GM21737 (cell line): Measurements from ENCODE around the gene TP53INP2.
"Not testable (repeated sequence)": the region's sequence is repeated elsewhere in the genome, so short reads cannot be mapped to it uniquely, and the experiment has no call there.

ENCODE experiments used
- ATAC-seq: cut with Tn5 transposase; IDR thresholded peaks from one replicate; pipeline ENCODE4 v1.9.1; 2021; ENCODE audit warnings: mild to moderate bottlenecking, moderate library complexity; ENCODE audit not compliant: unreplicated experiment

Gene TP53INP2

DNA sequence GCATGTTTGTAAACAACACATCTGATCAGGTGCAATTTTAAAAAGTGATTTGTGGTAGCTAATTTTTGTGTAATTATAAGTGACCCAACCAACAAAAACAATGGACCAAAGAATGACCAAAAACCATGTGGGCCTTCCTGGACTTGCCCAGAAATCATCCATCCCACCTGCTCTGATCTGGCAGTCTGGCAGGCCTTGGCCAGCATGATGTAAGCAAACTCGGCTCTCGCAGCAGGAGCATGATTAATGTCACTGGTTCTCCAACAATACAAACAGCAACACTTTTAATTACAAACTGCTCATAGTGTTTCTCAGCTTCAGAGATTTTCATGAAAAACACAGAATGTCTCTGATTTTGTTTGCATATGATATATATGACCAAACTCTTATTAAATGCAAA, 16.1 kb downstream of the TP53INP2 start:
- ATAC-seq = no peak

GRCh38 chr20:34722560-34722959, 18.4 kb downstream of the TP53INP2 start:
- ATAC-seq = not testable (repeated sequence)

DNA sequence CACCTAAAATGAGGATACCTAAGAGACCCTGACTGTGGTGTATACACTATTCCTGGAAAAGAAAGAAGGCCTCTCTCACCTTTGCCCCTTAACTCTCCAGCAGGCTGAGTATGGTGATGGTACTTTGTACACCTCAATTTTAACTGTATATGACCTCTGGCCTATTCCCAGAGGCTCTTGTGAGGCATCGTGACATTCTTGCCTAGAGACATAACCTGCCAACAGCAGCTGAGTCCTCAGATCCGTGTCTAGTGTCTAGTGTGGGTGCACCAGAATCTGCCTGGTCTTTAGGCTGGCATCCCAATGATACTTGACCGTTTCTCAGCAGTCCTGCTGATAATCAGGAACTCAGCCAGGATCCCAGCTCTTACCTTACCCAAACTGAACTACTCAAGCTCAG, 20.0 kb downstream of the TP53INP2 start:
- no peak for ATAC-seq

DNA sequence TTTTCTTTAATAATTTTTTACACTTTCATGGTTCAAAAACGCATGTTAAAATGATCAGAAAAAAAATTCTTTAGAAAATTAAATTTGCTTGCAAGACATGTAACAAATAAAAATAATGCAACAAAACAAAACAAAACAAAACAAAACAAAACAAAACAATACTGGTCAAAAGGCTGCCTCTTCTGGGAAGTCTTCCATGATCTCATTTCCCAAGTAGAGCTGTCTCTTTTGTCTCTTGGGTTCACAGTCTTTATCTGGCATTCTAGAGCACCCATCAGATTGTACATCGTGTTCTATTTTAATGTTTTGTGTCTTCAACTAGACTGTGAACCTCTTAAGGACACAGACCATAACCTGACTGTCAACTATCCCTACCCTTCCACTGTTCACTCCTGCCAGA, 25.3 kb downstream of the TP53INP2 start:
- no peak for ATAC-seq

DNA sequence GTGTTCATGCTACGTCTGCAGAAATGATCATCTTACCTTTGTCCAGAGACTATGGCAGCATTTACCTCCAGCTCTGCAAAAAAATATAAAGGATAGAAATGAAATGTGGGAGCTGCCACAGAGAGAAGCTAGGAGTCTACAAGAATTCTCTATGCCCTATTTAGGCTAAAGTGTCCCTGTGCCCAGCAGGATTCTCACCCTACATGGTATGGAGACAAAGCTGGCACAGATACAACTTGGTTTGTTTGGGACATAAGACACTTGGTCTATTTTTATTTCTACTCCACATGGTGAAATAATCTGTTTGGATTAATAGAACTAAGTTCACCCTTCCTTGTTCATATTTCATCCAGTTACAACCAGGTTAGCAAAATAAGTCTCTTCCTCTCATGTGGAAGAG, 28.4 kb downstream of the TP53INP2 start:
- no peak for ATAC-seq

GRCh38 chr20:34736106-34736735, 32.1 kb downstream of the TP53INP2 start:
- no peak for ATAC-seq

- no peak for ATAC-seq
These were observed 38.9 kb downstream of the TP53INP2 start for GRCh38 chr20:34743039-34743438.

GRCh38 chr20:34744340-34744739, 40.2 kb downstream of the TP53INP2 start:
- no peak for ATAC-seq

- ATAC-seq = no peak
These were observed 40.7 kb downstream of the TP53INP2 start for GRCh38 chr20:34744847-34745246.

- ATAC-seq = no peak
These were observed 42.5 kb downstream of the TP53INP2 start for GRCh38 chr20:34746674-34747073.

GRCh38 chr20:34747479-34747878, 43.3 kb downstream of the TP53INP2 start:
- no peak for ATAC-seq

GRCh38 chr20:34748709-34749108, 44.6 kb downstream of the TP53INP2 start:
- ATAC-seq = no peak

- ATAC-seq = no peak
These were observed 46.3 kb downstream of the TP53INP2 start for GRCh38 chr20:34750484-34750883.

- no peak for ATAC-seq
These were observed 47.3 kb downstream of the TP53INP2 start for GRCh38 chr20:34751453-34751852.

GRCh38 chr20:34753706-34754461, 49.7 kb downstream of the TP53INP2 start:
- no peak for ATAC-seq

- no peak for ATAC-seq
These were observed 50.5 kb downstream of the TP53INP2 start for GRCh38 chr20:34754611-34755010.

DNA sequence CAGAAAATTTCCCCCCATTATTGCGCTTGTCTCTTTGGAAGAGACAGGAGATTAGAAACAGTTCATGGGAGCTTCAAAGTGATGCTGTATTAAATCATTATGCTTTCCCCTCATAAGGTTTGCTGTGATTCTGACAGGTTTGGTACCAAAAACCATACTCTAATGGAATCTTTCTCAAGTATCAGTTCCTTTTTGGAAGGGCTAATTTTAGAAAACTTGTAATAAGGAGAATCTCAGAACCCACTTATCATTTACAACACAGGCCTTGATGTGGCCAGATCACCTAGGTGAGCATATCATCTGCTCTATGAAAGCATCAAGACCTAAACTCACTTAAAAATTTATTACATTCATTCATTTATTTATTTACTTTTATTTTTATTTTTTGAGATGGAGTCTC, 51.2 kb downstream of the TP53INP2 start:
- no peak for ATAC-seq

GRCh38 chr20:34762031-34762555, 57.9 kb downstream of the TP53INP2 start:
- no peak for ATAC-seq
